HG02981 (cell line): ENCODE data around the gene JPH4.

ENCODE experiments used
- ATAC-seq: cut with Tn5 transposase; IDR thresholded peaks from one replicate; pipeline ENCODE4 v1.9.1; 2021; ENCODE audit warnings: mild to moderate bottlenecking, moderate library complexity; ENCODE audit not compliant: unreplicated experiment

The JPH4 gene

GRCh38 chr14:23565626-23566025 is 13.0 kb downstream of the JPH4 start:
- ATAC-seq: no peak

DNA sequence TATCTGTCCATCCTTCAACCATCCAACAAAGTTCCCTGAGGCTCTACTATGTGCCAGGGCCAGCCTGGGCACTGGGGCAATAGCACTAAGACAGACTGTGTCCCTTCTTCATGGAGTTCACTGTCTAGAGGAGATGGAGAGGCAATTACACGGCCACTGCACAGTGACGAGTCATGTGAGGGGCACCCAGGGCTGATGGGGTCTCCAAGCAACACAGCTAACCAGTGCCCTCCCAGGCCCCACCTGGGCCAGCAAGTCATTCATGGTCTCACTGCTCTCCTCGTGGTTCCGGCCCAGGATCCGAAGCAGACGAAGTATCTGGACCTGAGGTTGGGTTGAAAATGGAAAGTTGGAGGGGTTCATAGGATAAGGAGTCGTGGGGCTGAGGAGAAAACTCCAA is 13.7 kb downstream of the JPH4 start:
- no peak for ATAC-seq

GRCh38 chr14:23564181-23564812 is 14.3 kb downstream of the JPH4 start:
- ATAC-seq: no peak

GRCh38 chr14:23563473-23564180 is 15.0 kb downstream of the JPH4 start:
- no peak for ATAC-seq

GRCh38 chr14:23562822-23563472 is 15.6 kb downstream of the JPH4 start:
- ATAC-seq: no peak

DNA sequence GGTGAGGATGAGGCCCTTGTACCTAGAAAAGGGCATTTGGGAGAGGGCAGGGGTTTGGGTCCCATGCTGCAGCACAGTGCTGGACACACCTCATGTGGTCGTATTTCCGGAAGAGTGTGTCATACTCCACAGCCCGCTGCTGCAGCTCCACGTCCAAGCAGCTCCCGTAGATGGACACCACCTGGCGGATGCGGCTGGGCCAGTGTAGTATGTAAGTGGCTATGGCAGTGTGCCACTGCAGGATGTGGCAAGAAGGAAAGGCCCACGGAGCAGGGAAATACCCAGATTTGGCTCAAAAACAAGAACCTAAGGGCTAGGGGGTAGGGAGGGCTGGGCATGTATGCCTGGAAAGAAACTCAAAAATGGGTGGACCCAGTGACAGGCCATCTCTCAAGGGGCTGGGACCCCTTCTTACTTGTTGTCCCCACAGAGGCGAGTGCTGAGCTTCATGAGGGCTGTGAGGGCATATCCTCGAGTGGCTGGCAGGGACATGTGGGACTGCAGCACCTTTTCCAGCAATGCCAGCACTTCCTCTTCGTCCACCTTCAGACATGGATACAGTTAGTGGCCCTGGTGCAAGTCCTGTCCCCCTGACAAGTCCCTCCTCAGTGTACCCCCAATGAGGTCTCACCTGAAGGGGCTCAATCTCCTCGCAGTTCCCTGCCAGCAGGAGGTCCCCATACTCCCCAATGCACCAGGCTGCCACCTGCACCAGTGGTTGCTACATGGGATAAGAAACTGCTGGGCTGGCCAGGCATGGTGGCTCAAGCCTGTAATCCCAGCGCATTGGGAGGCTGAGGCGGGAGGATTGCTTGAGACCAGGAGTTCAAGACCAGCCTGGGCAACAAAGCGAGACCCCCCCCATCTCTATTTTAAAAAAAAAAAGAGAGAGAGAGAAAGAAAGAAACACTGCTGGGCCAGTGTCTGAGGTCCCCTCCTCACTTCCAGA is 16.4 kb downstream of the JPH4 start:
- ATAC-seq: no peak

GRCh38 chr14:23561259-23561658 is 17.3 kb downstream of the JPH4 start:
- ATAC-seq: no peak

DNA sequence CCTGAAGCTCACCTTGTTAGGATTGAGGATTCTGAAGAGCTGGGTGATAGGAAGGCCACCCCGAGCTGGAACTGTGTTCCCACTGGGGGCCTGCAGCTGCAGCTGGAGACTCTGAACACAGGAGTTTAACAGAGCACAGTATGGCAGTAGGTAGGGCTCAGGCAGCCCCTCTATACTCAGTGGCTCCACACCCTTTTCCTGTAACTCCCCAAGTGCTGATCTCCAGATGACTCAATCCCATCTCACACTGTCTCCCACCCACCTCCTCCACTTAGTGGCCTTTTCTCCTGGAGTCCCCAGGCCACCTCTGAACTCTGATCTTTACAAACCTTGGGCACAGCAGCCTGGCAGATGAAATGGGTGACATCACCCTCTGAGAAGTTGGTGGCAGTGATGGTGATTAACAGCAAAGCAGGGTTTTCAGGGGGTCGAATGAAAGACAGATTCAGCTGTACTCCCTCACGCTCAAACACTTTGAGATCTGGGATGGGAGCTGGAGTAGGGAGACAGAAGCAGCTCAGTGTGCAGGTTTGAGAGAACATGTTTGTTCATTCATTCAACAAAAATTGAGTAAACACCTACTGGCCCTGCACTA is 18.6 kb downstream of the JPH4 start:
- no peak for ATAC-seq

DNA sequence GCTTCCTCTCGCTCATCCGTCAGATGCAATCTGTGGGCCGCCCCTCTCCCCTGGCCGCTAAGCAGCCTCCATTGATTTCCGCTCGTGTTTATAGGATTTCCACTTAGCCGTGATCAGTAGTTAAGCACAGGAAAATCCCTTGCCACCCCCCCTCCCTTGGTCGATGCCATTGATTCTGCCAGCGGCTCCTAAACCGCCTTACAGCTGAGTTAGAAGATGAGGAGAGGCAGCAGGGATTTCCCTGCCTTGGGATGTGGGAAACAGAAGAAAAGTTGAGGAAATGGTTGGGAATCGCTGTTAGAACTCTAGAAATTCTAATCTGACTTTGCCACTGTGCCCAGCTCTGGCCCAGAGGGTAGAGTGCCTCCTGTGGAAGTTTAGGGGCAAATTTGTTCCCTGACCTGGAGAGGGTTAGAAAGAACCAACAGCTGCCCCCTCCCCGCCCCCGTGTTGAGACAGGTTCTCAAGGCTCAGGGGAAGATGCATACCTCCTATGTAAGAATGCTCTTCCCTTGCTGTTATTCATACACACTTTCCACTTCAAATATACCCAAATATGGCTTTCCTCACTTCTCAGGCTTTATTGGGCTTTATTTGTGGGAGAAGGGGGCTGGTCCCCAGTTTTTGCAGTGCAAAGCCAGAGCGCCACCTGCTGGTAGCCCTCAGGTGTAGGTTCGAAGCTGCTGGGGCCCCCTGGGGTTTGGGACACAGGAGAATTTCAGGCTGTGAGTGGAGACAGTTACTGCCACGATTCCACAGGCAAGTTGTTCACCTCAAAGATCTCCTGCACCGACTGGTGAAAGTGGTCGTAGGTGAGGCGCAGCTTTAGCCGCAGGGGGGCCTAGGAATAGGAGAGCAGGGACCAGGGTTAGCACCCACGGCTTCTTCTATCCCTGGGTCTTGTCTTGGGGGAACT is 19.3 kb downstream of the JPH4 start:
- no peak for ATAC-seq

- no peak for ATAC-seq
These were observed 20.1 kb downstream of the JPH4 start for GRCh38 chr14:23558346-23559009.

- ATAC-seq: no peak
These were observed 20.6 kb downstream of the JPH4 start for GRCh38 chr14:23557946-23558345.

- ATAC-seq: no peak
These were observed 21.1 kb downstream of the JPH4 start for GRCh38 chr14:23557521-23557920.

DNA sequence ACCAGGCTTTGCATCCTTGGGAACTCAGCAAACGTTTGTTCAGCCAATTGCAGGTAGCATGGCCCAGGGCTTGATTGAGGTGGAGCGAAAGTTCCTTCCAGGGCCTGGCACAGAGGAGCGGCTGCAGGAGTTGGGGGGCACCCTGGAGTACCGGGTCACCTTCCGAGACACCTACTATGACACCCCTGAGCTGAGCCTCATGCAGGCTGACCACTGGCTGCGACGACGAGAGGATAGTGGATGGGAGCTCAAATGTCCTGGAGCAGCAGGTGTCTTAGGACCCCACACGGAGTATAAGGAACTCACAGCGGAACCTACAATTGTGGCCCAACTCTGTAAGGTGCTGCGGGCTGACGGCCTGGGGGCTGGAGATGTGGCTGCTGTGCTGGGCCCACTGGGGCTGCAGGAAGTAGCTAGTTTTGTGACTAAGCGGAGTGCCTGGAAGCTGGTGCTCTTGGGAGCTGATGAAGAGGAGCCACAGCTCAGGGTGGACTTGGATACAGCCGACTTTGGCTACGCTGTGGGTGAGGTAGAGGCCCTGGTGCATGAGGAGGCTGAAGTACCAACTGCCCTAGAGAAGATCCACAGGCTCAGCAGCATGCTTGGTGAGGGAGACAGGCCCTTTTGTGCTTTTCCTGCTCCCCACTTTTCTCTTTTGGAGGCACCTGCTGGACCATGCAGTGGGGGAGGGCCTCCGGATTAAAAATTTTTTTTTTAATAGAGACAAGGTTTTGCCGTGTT is 21.7 kb downstream of the JPH4 start:
- ATAC-seq: no peak

DNA sequence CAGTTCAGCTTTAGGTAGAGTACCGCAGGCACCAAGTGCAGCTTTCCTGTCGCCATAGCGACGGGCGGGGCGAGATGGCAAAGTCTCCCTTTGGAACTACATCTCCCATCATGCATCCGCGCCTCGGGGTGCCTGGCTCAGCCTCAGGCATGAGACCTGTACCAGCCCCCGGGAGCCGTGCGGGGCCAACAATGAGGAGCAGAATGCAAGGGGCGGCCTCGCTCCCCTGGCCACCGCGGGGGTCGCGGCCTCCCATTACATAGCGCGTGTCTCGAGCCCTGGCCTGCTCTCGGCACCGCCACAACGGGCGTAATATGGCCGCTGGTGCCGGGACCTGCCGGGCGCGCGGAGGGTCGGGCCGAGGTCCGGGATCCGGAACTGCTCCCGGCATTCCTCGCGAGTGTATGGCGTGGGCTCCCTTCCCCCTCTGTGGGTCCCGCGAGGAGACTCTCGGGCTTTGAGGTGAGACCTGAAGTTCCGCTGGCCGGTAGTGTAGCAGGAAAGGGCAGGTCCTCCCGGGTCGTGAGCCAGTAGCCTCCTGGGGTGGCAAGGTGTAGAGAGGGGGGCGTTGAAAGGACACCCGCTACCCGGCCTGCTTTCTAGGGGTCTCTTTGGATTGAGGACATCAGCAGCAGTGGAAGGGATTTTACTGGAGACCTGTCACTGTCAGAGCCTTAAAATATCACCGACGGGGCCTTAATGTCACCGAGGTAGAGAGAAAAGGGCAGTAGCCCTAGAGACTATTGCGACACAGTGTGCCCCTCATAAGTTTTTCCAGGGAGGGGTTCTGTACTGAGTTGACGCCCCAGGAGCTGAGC is 22.5 kb downstream of the JPH4 start, which contains the start of gene THTPA:
Gene THTPA, plus strand, starts transcription at position 390 of the 818 bp plus-strand sequence. CDS start 487 bp downstream, outside the sequence.
- ATAC-seq: peak; percentile 81

DNA sequence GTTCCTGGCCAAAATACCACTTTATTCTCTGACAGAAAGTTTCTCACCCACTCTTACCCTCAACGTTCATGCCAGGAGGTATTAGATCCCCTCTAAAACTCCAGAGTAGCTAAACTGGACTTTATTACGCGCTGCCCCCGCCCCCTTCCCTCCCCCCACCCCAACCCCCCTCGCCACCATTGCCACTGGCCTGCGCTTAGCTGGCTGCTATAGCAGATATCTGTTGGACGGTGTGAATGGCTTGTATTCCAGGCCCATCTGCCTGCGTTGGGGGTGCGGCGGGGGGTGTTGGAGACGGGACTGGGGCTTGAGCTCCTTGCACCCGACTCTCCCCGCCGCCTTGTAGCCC is 23.1 kb downstream of the JPH4 start:
- ATAC-seq: no peak

- peak; percentile 48 for ATAC-seq
These were observed 27.1 kb downstream of the JPH4 start, which contains the start of gene ZFHX2 for GRCh38 chr14:23551266-23552028. TSS of gene ZFHX2 (minus strand) at chr14:23551765. CDS start at chr14:23535325, 16,440 bp downstream.

GRCh38 chr14:23550812-23551265 is 27.8 kb downstream of the JPH4 start:
- ATAC-seq: no peak
